ENCODE data around the gene LAMB1. TPM values are rescaled to one million over a fixed set of nuclear protein-coding genes. Genes with fewer than 3 reads are reported as not detected.
"Not testable (repeated sequence)": the region's sequence is repeated elsewhere in the genome, so short reads cannot be mapped to it uniquely, and the experiment has no call there.

Gene LAMB1
- total RNA-seq, 1 donor from 2014 or later, result not detected

DNA sequence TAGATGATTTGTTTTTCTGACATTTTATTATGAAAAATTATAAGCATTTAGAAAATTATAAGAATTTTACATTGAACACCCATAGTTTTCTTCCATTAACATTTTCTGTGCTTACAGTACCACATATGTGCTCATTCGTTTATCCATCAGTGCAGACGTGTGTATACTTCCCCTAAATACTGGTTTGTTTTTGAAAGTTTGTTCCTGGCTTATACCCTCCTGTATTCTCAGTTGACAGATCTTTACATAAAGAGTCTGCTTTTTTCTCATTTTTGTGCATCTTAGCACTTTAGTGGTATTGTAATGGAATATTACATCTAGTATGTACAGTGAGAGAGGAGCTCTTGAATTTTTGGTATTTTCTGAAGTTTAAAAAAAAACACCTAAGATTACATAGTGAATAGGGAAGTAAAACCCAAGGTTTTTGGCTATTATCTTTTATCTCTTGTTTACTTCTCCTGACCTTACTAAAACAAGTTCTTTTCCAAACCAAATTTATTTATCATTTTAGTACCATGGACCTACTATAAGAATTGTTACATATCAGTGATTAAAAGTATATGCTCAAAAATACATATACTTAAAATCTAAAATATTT lies 103.9 kb downstream of the LAMB1 start:
- Mint-ChIP-seq H3K9me3 (no peaks in the 10 kb centered on the region), H3K4me1 (peaks cover 43% of the 10 kb centered on the region), H3K27me3 (no peaks in the 10 kb centered on the region), H3K36me3 (ENCODE audit: low read depth) (peaks cover 61% of the 10 kb centered on the region), H3K27ac (peak overlapping the region; percentile 71), H3K4me3 (peak overlapping the region; percentile 13)
- intact Hi-C loops (cut with micrococcal nuclease), result loop anchor here (10.0 kb wide), 1 partner anchor 626 kb away; the partner anchor contains the start of gene PNPLA8
- POLR2A ChIA-PET, result interaction anchor here (1.0 kb wide), 1 partner anchor 9 kb away, joined by 5 read pairs; the partner anchor contains the start of gene DLD
- DNase-seq (no peak), ATAC-seq (ENCODE audit: low read depth) (no peak)
- TF ChIP-seq, protein P1, sequence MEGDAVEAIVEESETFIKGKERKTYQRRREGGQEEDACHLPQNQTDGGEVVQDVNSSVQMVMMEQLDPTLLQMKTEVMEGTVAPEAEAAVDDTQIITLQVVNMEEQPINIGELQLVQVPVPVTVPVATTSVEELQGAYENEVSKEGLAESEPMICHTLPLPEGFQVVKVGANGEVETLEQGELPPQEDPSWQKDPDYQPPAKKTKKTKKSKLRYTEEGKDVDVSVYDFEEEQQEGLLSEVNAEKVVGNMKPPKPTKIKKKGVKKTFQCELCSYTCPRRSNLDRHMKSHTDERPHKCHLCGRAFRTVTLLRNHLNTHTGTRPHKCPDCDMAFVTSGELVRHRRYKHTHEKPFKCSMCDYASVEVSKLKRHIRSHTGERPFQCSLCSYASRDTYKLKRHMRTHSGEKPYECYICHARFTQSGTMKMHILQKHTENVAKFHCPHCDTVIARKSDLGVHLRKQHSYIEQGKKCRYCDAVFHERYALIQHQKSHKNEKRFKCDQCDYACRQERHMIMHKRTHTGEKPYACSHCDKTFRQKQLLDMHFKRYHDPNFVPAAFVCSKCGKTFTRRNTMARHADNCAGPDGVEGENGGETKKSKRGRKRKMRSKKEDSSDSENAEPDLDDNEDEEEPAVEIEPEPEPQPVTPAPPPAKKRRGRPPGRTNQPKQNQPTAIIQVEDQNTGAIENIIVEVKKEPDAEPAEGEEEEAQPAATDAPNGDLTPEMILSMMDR (IDR thresholded peaks at IDR 0.05), result no peak
- CTCF ChIA-PET, result no interaction called here

DNA sequence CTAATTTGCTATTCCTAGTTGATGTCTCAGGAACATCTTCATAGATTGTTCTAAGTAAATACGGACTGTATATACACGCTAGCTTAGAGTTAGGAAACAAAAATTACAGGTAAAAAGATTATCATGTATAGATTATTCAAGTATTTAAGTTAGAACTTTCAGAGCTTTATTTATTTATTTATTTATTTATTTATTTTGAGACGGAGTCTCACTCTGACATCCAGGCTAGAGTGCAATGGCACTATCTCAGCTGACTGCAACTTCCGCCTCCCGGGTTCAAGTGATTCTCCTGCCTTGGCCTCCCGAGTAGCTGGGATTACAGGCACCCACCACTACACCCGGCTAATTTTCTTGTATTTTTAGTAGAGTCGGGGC lies 110.6 kb downstream of the LAMB1 start:
- ATAC-seq (ENCODE audit: low read depth); H3K9me3 Mint-ChIP-seq; H3K27me3 Mint-ChIP-seq; DNase-seq: not testable (repeated sequence)
- Mint-ChIP-seq H3K36me3 (ENCODE audit: low read depth) (peaks cover 47% of the 10 kb centered on the region), H3K4me3 (peak overlapping the region; percentile 98), H3K27ac (peak overlapping the region; percentile 96), H3K4me1 (peaks cover 55% of the 10 kb centered on the region)
- POLR2A ChIA-PET, result interaction anchor here (3.1 kb wide), 1 partner anchor 149 kb away, joined by 20 read pairs; the partner anchor contains the start of gene CBLL1
- intact Hi-C loops (cut with micrococcal nuclease), result loop anchor here (5.0 to 10.0 kb wide), 2 partner anchors 245 to 632 kb away; partner anchors contain the start of gene PNPLA8
- CTCF ChIA-PET, result interaction anchor here (1.3 to 1.4 kb wide), 2 partner anchors 13 to 18 kb away, joined by 3 to 4 read pairs; no protein-coding TSS in a partner anchor

DNA sequence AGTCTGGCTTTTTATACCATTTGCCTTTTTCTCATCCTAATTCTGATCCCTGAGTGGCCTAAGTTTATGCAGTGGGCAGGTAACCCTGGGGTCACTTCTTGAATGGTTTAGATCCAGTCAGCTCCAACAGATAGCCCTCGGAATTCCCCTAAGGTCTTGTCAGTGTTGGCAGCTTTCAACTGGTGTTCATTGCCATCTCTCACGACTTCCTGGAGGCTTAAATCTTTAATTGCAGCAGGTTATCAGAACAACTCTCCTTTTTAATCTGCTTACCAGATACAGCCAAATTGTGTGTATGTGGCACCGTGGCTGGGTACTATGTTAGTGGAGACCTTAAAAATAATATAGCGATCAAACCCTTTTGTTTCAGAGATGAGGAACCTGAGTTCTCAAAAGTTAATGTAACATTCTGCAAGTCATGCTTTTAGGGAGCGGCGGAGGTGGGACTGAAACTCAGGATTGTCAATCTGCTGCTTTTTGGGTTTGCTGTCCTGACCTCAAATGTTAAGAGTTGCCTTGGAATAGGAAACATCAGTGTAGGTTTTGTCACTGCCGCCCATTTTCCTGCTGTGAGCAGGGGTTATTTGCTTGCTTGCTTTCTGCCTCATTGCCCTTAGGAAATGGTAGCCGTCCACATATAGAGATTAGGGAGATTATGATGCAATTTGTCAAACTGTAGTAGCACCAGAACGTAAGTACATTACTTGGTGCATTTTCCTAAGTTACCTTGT lies 111.2 kb downstream of the LAMB1 start:
- TF ChIP-seq, protein P1 (IDR thresholded peaks at IDR 0.05), result no peak
- Mint-ChIP-seq H3K27ac (peak overlapping the region; percentile 96), H3K36me3 (ENCODE audit: low read depth) (peaks cover 42% of the 10 kb centered on the region), H3K4me3 (peak overlapping the region; percentile 98), H3K27me3 (no peaks in the 10 kb centered on the region), H3K9me3 (no peaks in the 10 kb centered on the region), H3K4me1 (peaks cover 50% of the 10 kb centered on the region)
- ATAC-seq (ENCODE audit: low read depth), result peak; percentile 6
- no peak for DNase-seq
- intact Hi-C loops (cut with micrococcal nuclease), result loop anchor here (1.0 to 10.0 kb wide), 6 partner anchors 148 to 724 kb away; partner anchors contain the start of genes DNAJB9, PNPLA8 and THAP5
- POLR2A ChIA-PET, result interaction anchor here (1.0 to 3.1 kb wide), 3 partner anchors 12 to 328 kb away, joined by 3 to 20 read pairs (median 5); partner anchors contain the start of genes CBLL1, COG5 and DUS4L
- CTCF ChIA-PET, result interaction anchor here (1.3 to 2.7 kb wide), 3 partner anchors 12 to 254 kb away, joined by 4 to 21 read pairs (median 4); no protein-coding TSS in a partner anchor

DNA sequence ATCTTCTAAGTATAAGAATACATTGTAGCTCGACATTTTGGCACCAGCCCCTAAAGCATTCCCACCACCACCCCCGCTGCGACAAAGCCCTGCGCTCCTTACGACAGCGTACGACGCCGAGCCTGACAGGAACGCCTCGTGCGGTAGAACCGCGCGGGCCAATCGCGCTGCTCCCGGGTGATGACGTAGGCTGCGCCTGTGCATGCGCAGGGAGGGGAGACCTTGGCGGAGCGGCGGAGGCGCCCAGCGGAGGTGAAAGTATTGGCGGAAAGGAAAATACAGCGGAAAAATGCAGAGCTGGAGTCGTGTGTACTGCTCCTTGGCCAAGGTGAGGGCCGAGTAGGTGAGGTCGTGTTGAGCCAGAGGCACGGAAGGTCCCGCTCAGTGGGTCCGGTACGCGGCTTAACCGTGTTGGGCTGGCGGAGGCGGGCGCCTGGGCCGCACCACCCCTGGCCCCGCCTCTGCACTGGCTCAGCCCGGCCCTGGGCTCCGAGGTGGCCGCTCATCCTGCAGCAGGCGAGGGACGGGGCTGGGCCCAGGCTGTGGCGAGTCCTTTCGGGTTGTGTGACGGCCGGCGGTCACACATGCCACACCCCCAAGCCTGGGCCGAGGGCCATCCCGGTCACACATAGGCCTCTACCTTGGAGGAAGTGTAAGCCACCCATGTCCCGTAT lies 111.9 kb downstream of the LAMB1 start, which contains the start of gene DLD:
Gene DLD, plus strand, starts transcription at position 222 of the 674 bp plus-strand sequence. Its CDS starts 68 bp downstream, at position 290.
- Mint-ChIP-seq H3K4me3 (peak within 1 kb of the TSS; percentile 98), H3K9me3 (no peaks in the 10 kb centered on the region), H3K4me1 (peaks cover 45% of the 10 kb centered on the region), H3K36me3 (ENCODE audit: low read depth) (peaks cover 36% of the 10 kb centered on the region), H3K27me3 (no peaks in the 10 kb centered on the region), H3K27ac (peak within 1 kb of the TSS; percentile 96)
- CTCF ChIA-PET, result interaction anchor here (0.5 to 2.7 kb wide), 4 partner anchors 12 to 255 kb away, joined by 3 to 21 read pairs (median 5); no protein-coding TSS in a partner anchor
- TF ChIP-seq, protein P1 (IDR thresholded peaks at IDR 0.05), result no peak
- ATAC-seq (ENCODE audit: low read depth) (peak; percentile 97), DNase-seq (peak; percentile 89)
- intact Hi-C loops (cut with micrococcal nuclease), result loop anchor here (1.0 to 10.0 kb wide), 6 partner anchors 148 to 723 kb away; partner anchors contain the start of genes DNAJB9, PNPLA8 and THAP5
- POLR2A ChIA-PET, result interaction anchor here (1.0 to 3.1 kb wide), 6 partner anchors 8 to 327 kb away, joined by 3 to 20 read pairs (median 4); partner anchors contain the start of genes CBLL1, COG5 and DUS4L

DNA sequence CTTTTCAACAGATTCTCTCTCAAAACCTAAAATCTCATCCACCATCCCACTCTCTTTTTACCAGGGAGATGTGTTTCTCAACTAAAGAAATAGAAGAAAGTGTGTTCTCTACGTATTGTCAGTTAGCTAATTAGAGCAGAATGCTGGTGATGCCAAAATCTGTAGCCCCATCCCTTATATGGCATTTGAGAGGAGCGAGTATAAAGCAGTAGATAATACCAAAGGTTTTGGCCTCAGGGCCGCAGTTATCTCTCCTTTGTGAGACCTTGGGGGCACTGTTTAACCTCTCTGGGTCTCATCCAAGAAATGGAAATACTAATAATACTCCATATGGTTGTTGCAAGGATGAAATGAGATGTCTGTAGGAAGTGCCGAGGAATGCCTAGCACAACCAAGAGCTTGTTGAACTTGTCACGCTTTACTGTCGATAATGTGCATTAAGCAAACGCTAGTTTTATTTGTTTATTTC lies 112.4 kb downstream of the LAMB1 start:
- H3K27me3 Mint-ChIP-seq, result peaks cover 5% of the 10 kb centered on the region
- H3K9me3 Mint-ChIP-seq, result no peaks in the 10 kb centered on the region
- H3K27ac Mint-ChIP-seq, result peak overlapping the region; percentile 96
- ChIA-PET CTCF (interaction anchor here (0.5 to 2.7 kb wide), 4 partner anchors 12 to 255 kb away, joined by 3 to 21 read pairs (median 5); no protein-coding TSS in a partner anchor), POLR2A (interaction anchor here (1.0 to 3.1 kb wide), 5 partner anchors 9 to 148 kb away, joined by 3 to 20 read pairs (median 3); partner anchors contain the start of gene CBLL1)
- TF ChIP-seq, protein P1 (IDR thresholded peaks at IDR 0.05), result no peak
- DNase-seq, result no peak
- peaks cover 31% of the 10 kb centered on the region for H3K36me3 Mint-ChIP-seq (ENCODE audit: low read depth)
- peaks cover 40% of the 10 kb centered on the region for H3K4me1 Mint-ChIP-seq
- H3K4me3 Mint-ChIP-seq, result peak overlapping the region; percentile 98
- intact Hi-C loops (cut with micrococcal nuclease), result loop anchor here (5.0 to 10.0 kb wide), 2 partner anchors 247 to 634 kb away; partner anchors contain the start of gene PNPLA8
- ATAC-seq (ENCODE audit: low read depth), result no peak
